ENCODE data around the gene TECTA.

The TECTA gene

DNA sequence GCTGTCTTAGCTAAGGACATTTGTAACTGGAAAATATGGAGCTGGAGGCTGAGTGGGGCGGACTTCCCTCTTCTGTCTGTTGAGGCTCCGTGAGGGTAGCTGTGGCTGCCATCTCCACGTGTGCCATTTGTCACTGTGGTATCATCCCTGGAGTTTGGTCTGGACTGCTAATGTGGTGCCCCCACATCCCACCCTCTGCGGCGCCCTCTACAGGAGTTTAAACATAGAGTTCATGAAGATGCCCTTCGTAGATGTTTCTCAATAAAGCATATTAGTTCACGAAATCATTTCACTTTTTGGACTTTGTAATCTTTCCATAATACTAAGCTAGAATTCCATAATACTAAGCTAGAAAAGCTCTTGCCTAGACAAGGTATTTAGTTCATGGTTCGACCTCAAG is 52.4 kb downstream of the TECTA start:
- TF ChIP-seq EZH2 (optimal IDR thresholded peaks at IDR 0.05; ENCODE audit: low read depth, low read length) (no peak), EZH2phosphoT487 (IDR thresholded peaks at IDR 0.05; ENCODE audit: low read length) (no peak)
- TF ChIP-seq, protein P1, sequence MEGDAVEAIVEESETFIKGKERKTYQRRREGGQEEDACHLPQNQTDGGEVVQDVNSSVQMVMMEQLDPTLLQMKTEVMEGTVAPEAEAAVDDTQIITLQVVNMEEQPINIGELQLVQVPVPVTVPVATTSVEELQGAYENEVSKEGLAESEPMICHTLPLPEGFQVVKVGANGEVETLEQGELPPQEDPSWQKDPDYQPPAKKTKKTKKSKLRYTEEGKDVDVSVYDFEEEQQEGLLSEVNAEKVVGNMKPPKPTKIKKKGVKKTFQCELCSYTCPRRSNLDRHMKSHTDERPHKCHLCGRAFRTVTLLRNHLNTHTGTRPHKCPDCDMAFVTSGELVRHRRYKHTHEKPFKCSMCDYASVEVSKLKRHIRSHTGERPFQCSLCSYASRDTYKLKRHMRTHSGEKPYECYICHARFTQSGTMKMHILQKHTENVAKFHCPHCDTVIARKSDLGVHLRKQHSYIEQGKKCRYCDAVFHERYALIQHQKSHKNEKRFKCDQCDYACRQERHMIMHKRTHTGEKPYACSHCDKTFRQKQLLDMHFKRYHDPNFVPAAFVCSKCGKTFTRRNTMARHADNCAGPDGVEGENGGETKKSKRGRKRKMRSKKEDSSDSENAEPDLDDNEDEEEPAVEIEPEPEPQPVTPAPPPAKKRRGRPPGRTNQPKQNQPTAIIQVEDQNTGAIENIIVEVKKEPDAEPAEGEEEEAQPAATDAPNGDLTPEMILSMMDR (IDR thresholded peaks at IDR 0.05; ENCODE audit: low read length) = no peak
- Histone ChIP-seq H3K9me3 (replicated peaks; ENCODE audit: insufficient read depth, low read length) (no peaks in the 10 kb centered on the region), H3K9me2 (replicated peaks; ENCODE audit: insufficient read depth, low read length) (no peaks in the 10 kb centered on the region), H3K27me3 (replicated peaks; ENCODE audit: insufficient read depth, low read length) (no peaks in the 10 kb centered on the region), H3K4me1 (ENCODE audit: low read length) (no peaks in the 10 kb centered on the region), H3K27ac (ENCODE audit: low read length) (no peak overlapping the region), H3K4me2 (ENCODE audit: low read depth, low read length) (no peak overlapping the region), H3K36me3 (replicated peaks; ENCODE audit: insufficient read depth, low read length) (no peaks in the 10 kb centered on the region), H3K9ac (ENCODE audit: low read length) (no peak overlapping the region), H3F3A (ENCODE audit: insufficient read depth, low read length) (no peaks in the 10 kb centered on the region), H3K4me3 (ENCODE audit: low read length) (no peak overlapping the region), H3K79me2 (ENCODE audit: low read length) (no peaks in the 10 kb centered on the region), H2AFZ (ENCODE audit: low read length) (no peak overlapping the region), H4K20me1 (ENCODE audit: insufficient read depth, low read length) (no peaks in the 10 kb centered on the region)
- no peak for DNase-seq

DNA sequence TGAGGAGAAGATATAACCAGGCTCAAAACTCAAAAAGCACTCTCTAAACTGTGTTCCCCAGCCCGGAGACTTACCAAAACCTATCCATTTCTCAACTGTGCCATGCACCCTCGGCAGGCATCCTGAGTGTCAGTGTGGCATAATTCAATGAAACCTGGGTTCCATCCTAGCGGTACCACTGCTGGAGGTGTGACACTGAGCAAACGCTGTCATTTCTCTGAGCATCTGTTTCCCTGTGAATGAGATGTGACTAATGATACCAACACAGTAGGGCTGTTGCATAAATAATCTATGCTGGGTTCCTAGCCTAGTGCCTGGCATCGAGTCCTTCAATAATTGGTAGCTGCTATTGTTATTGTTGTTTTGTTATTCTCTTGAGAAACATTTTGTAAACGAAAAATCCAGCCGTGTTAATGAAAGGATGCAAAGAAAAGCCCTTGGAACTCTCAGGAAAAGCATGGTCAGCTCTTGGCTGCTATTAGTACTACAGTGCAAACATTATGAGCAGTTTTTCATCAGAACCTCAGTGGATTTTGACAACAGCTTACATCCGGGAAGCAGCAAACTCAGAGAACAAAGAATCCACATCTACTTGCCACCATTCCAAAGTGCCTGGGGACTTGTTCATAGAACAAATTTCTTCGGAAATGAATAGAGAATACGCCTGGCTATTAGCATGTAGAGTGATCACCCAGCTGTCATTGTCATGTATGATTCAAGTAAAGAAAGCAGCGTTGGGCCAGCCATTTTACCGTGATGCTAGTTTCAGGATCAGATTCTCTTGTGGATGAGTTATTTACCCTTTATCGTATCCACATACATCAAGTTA is 53.7 kb downstream of the TECTA start:
- Histone ChIP-seq H4K20me1 (ENCODE audit: insufficient read depth, low read length) (no peaks in the 10 kb centered on the region), H3K4me3 (ENCODE audit: low read length) (no peak overlapping the region), H2AFZ (ENCODE audit: low read length) (no peak overlapping the region), H3K4me2 (ENCODE audit: low read depth, low read length) (no peak overlapping the region), H3K36me3 (replicated peaks; ENCODE audit: insufficient read depth, low read length) (no peaks in the 10 kb centered on the region), H3K4me1 (ENCODE audit: low read length) (no peaks in the 10 kb centered on the region), H3K27ac (ENCODE audit: low read length) (no peak overlapping the region), H3K9me3 (replicated peaks; ENCODE audit: insufficient read depth, low read length) (no peaks in the 10 kb centered on the region), H3K9ac (ENCODE audit: low read length) (no peak overlapping the region), H3K9me2 (replicated peaks; ENCODE audit: insufficient read depth, low read length) (no peaks in the 10 kb centered on the region), H3F3A (ENCODE audit: insufficient read depth, low read length) (no peaks in the 10 kb centered on the region), H3K79me2 (ENCODE audit: low read length) (no peaks in the 10 kb centered on the region), H3K27me3 (replicated peaks; ENCODE audit: insufficient read depth, low read length) (no peaks in the 10 kb centered on the region)
- no peak for DNase-seq
- TF ChIP-seq, protein P1 (IDR thresholded peaks at IDR 0.05; ENCODE audit: low read length) = no peak
- TF ChIP-seq EZH2phosphoT487 (IDR thresholded peaks at IDR 0.05; ENCODE audit: low read length) (no peak), EZH2 (optimal IDR thresholded peaks at IDR 0.05; ENCODE audit: low read depth, low read length) (no peak)

DNA sequence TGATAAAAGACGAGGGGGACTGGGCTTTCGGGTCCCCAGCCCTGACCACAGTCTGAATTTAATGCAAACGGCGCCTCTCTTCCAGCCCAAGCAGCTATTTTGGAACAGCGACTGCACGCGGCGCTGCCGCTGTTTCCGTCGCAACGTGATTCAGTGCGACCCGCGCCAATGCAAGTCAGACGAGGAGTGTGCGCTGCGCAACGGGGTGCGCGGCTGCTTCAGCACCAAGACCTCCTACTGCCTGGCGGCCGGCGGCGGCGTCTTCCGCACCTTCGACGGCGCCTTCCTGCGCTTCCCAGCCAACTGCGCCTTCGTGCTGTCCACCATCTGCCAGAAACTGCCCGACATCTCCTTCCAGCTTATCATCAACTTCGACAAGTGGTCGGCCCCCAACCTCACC is 56.7 kb downstream of the TECTA start:
- Histone ChIP-seq H3K9me3 (replicated peaks; ENCODE audit: insufficient read depth, low read length) (no peaks in the 10 kb centered on the region), H3K9me2 (replicated peaks; ENCODE audit: insufficient read depth, low read length) (no peaks in the 10 kb centered on the region), H3K9ac (ENCODE audit: low read length) (no peak overlapping the region), H3K27me3 (replicated peaks; ENCODE audit: insufficient read depth, low read length) (no peaks in the 10 kb centered on the region), H3K4me1 (ENCODE audit: low read length) (no peaks in the 10 kb centered on the region), H3K27ac (ENCODE audit: low read length) (no peak overlapping the region), H4K20me1 (ENCODE audit: insufficient read depth, low read length) (no peaks in the 10 kb centered on the region), H2AFZ (ENCODE audit: low read length) (no peak overlapping the region), H3K4me2 (ENCODE audit: low read depth, low read length) (no peak overlapping the region), H3K4me3 (ENCODE audit: low read length) (no peak overlapping the region), H3K79me2 (ENCODE audit: low read length) (no peaks in the 10 kb centered on the region), H3K36me3 (replicated peaks; ENCODE audit: insufficient read depth, low read length) (no peaks in the 10 kb centered on the region), H3F3A (ENCODE audit: insufficient read depth, low read length) (no peaks in the 10 kb centered on the region)
- TF ChIP-seq EZH2 (optimal IDR thresholded peaks at IDR 0.05; ENCODE audit: low read depth, low read length) (no peak), EZH2phosphoT487 (IDR thresholded peaks at IDR 0.05; ENCODE audit: low read length) (no peak)
- TF ChIP-seq, protein P1 (IDR thresholded peaks at IDR 0.05; ENCODE audit: low read length) = no peak
- no peak for DNase-seq

Data from MM.1S (cell line).